Mucosa of rectum (tissue), 2 donors: ENCODE data around the gene MAT2B.
"Not testable (repeated sequence)": the region's sequence is repeated elsewhere in the genome, so short reads cannot be mapped to it uniquely, and the experiment has no call there.

ENCODE experiments used
- H3K27ac ChIP-seq, 2 donors: one replicate each; pipeline ENCODE4 v1.7.0; 2013; ENCODE audit warnings: inconsistent platforms in 2 of 2, low read depth in 2 of 2, low read length in 2 of 2
- H3K27me3 ChIP-seq, 2 donors: one replicate each; pipeline ENCODE4 v1.7.0; 2013; ENCODE audit warnings: low read length in 2 of 2; ENCODE audit not compliant: control insufficient read depth in 2 of 2, insufficient read depth in 2 of 2
- H3K36me3 ChIP-seq, 2 donors: one replicate each; pipeline ENCODE4 v1.7.0; 2013; ENCODE audit warnings: low read length in 2 of 2; ENCODE audit not compliant: control insufficient read depth in 2 of 2, insufficient read depth in 2 of 2
- H3K4me1 ChIP-seq, 2 donors: one replicate each; pipeline ENCODE4 v1.7.0; 2013; ENCODE audit warnings: low read length in 2 of 2, mild to moderate bottlenecking in 1 of 2; ENCODE audit not compliant: control insufficient read depth in 2 of 2, insufficient read depth in 2 of 2
- H3K4me3 ChIP-seq, 2 donors: one replicate each; pipeline ENCODE4 v1.7.0; 2013; ENCODE audit warnings: low read length in 2 of 2
- H3K9ac ChIP-seq, 2 donors: one replicate each; pipeline ENCODE4 v1.7.0; 2013; ENCODE audit warnings: low read length in 2 of 2, low read depth in 1 of 2, mild to moderate bottlenecking in 1 of 2
- H3K9me3 ChIP-seq, 2 donors: one replicate each; pipeline ENCODE4 v1.7.0; 2013; ENCODE audit warnings: low read length in 2 of 2; ENCODE audit not compliant: control insufficient read depth in 2 of 2
- donor health status: healthy.
- donor health status: Normal muscosa, but diverticular disease.

The MAT2B gene

DNA sequence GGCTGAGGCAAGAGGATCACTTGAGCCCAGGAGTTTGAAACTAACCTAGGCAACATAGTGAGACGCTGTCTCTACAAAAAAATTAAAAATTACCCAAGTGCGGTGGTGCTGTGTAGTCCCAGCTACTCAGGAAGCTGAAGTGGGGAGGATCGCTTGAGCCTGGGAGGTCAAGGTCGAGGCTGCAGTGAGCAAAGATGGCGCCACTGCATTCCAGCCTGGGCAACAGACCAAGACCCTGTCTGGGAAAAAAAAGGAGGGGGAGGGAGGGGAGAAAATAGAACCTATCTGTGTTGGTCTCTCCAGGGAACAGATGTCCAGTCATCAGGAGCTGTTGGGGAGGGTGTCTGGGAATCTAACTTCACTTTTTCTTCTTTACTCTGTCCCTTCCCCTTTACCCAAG, 24.3 kb downstream of the MAT2B start:
- Histone ChIP-seq H3K9ac (no peak overlapping the region), H3K4me1 (no peaks in the 10 kb centered on the region), H3K36me3 (no peaks in the 10 kb centered on the region), H3K27me3 (no peaks in the 10 kb centered on the region), H3K4me3 (no peak overlapping the region), H3K9me3 (no peaks in the 10 kb centered on the region), H3K27ac (no peak overlapping the region)

DNA sequence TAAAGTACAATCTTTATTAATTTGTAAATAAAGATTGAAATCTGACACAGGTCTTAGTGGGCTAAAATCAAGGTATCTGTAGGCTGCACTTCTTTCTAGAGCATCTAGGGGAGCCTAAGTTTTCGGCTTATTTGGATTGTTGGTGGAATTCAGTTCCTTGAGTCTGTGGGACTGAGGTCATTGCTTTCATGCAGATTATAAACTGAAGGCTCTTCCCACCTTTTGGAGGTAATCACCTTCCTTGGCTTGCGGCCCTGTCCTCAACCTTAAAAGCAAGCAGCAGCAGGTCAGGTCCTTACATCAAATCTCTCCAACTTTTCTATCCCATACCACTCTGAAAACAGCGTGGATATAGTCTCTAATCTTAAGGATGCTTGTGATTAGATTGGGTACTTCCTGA, 25.9 kb downstream of the MAT2B start:
- no peak overlapping the region for H3K9ac ChIP-seq
- peaks cover 0 to 4% of the 10 kb centered on the region in 2 donors for H3K4me1 ChIP-seq
- H3K36me3 ChIP-seq = no peaks in the 10 kb centered on the region
- no peaks in the 10 kb centered on the region for H3K9me3 ChIP-seq
- H3K27me3 ChIP-seq = no peaks in the 10 kb centered on the region
- H3K27ac ChIP-seq = no peak overlapping the region
- no peak overlapping the region for H3K4me3 ChIP-seq

DNA sequence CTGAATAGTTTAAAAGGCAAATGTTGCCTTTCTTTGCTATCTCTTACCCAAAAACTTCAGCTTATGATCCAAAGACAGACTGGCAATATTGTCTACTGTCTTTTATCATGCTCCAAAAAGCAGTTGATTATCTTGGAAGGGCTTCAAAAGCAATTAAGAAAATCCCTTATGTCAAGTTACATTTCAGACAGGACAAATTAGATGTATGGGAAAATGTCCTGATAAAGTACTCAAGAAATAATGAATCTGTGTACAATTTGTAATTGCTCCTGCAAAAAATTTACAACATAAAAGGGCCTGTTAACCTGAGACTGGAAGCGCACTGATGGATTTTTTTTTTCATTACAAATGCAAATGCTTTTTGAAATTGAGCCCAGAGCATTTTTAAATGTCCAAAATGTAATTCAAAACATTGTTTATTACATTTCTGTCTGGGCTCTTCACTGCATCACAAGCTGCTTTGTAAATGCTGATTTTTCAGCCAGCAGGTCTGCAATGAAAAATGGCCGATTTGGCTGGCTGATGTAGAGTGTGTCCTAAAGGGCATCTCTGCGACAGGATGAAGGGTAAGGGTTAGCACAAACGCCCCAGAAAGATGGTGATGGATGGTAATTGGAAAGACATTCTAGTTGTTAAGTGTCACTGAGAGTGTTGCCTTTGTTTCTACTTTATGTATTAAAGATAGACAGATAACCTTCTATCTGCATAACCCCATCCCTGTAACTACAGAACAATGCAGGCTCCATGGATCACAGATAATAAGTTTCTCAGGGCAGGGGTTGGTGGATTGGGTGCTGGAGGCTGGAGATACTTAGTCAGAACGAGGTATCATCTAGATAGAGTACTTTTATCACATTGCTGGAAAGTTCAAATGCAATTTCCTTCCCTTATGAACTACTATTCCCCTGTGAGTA, 27.0 kb downstream of the MAT2B start:
- H3K9ac ChIP-seq = no peak overlapping the region
- no peaks in the 10 kb centered on the region for H3K9me3 ChIP-seq
- H3K4me3 ChIP-seq = no peak overlapping the region
- peaks cover 0 to 4% of the 10 kb centered on the region in 2 donors for H3K4me1 ChIP-seq
- H3K27ac ChIP-seq = no peak overlapping the region
- H3K36me3 ChIP-seq = no peaks in the 10 kb centered on the region
- H3K27me3 ChIP-seq = no peaks in the 10 kb centered on the region

DNA sequence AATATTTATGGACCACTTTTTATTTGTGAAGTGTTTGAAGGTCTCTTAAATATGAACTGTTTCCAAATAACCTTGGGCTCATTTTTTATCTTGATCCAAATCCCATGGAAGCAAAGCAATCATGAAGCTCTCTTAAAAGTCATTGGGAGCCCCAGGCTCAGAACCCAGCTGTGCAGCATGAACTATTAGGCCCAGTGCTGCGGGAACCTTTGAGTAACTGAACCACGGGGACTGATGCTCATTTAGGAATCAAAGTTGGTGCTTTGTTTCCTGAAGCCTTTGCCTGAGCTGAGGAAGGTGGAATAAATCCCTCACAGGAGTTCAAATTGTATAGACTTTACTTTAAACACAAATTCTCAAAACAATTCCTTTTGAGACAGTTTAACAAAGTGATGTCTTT, 27.8 kb downstream of the MAT2B start:
- no peak overlapping the region for H3K27ac ChIP-seq
- no peaks in the 10 kb centered on the region for H3K36me3 ChIP-seq
- no peaks in the 10 kb centered on the region for H3K9me3 ChIP-seq
- H3K4me3 ChIP-seq = no peak overlapping the region
- peaks cover 0 to 4% of the 10 kb centered on the region in 2 donors for H3K4me1 ChIP-seq
- H3K9ac ChIP-seq = no peak overlapping the region
- no peaks in the 10 kb centered on the region for H3K27me3 ChIP-seq

DNA sequence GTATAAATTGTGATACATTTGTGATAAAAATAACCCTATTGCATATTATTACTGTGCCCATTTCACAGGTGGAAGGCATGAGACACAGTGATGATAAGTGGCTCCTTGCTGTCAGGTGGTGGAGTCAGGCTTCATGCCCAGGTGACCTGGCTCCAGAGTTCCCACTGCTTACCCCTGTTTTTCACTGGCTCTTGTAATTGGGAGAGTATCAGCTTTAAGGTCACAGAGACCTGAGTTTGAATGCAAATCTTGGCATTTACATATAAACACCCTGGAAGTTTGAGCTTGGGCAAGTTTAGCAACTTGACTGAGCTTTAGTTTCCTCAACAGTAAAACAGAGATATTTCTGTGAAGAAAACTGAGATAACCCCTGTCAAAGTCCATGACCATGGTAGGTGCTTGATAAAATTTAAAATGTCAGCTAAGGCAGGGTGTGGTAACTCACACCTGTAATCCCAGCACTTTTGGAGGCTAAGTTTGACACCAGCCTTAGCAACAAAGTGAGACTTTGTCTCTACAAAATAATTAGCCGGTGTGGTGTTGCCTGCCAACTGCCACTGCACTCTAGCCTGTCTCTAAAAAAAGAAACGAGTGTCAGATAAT, 29.2 kb downstream of the MAT2B start:
- Histone ChIP-seq H3K4me3 (no peak overlapping the region), H3K36me3 (no peaks in the 10 kb centered on the region), H3K9ac (no peak overlapping the region), H3K4me1 (peaks cover 0 to 4% of the 10 kb centered on the region in 2 donors), H3K27me3 (no peaks in the 10 kb centered on the region), H3K27ac (no peak overlapping the region), H3K9me3 (no peaks in the 10 kb centered on the region)

DNA sequence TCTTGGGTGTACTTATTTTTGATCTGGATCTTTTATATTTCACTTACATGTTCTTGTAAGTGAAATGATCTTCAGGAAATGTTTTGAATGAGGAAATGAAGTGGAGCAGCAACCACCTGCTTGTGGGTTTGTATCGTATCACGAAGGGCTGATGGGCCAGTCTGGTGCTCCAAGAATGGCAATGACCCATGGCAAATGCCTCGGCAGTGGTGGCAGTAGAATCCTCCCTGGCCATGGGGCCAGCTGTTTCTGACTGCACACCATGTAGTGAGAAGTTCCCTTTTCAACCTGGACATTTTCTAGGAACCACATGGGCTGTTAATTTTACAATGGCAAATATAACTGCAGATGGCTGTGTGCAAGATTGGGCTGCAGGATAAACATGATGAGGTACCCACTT, 29.9 kb downstream of the MAT2B start:
- Histone ChIP-seq H3K4me1 (peaks cover 0 to 4% of the 10 kb centered on the region in 2 donors), H3K27me3 (no peaks in the 10 kb centered on the region), H3K27ac (no peak overlapping the region), H3K36me3 (no peaks in the 10 kb centered on the region), H3K9ac (no peak overlapping the region), H3K9me3 (no peaks in the 10 kb centered on the region), H3K4me3 (no peak overlapping the region)

DNA sequence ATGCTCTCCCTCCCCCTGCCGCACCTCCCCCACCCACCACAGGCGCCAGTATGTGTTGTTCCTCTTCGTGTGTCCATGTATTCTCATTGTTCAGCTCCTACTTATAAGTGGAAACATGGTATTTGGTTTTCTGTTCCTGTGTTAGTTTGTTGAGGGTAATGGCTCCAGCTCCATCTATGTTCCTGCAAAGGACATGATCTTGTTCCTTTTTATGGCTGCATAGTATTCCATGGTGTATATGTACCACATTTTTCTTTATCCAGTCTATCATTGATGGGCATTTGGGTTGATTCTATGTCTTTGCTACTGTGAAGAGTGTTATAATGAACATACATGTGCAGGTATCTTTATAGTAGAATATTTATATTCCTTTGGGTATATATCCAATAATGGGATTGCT, 31.0 kb downstream of the MAT2B start:
- H3K9ac ChIP-seq, H3K4me1 ChIP-seq, H3K36me3 ChIP-seq, H3K9me3 ChIP-seq, H3K4me3 ChIP-seq, H3K27ac ChIP-seq, H3K27me3 ChIP-seq: not testable (repeated sequence)

DNA sequence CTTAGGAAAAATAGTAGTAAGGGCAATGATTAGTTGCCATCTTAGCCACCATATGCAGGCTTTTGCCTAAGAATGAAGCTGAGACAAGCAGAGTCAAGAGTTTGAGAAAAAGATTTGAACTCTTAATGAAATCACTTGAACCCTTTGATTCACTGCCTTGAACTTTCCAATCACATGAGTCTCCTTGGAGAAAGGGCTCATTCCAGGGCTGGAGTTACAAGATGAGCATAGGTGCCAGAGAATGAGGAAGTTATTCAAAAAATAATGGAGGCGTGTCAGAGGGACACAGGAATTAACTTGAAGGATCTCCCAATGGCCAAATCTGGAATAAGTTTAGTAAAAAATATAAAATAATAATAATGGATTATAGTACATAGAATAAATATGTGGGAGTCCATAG, 35.3 kb downstream of the MAT2B start:
- Histone ChIP-seq H3K9ac (no peak overlapping the region), H3K4me1 (no peaks in the 10 kb centered on the region), H3K4me3 (no peak overlapping the region), H3K36me3 (no peaks in the 10 kb centered on the region), H3K27me3 (no peaks in the 10 kb centered on the region), H3K9me3 (no peaks in the 10 kb centered on the region), H3K27ac (no peak overlapping the region)

DNA sequence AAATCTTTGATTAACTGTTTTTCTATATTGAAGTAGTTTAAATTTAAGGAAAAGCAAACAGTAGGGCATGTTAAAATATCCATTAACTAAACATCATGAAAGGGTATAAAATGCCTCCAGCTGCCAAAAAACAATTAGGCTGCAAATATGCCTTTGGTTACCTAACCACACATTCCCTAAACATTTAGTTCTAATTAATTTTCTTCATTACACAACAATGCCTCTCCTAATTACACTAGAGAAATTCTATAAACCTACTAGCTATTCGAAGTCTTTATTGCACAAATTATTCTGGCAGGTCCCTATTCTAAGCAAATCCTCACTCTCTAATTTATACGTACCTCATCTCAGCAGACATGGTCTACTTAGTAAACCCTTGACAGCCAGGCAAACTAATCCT, 37.4 kb downstream of the MAT2B start:
- no peak overlapping the region for H3K4me3 ChIP-seq
- H3K9me3 ChIP-seq = no peaks in the 10 kb centered on the region
- H3K27ac ChIP-seq = no peak overlapping the region
- H3K27me3 ChIP-seq = no peaks in the 10 kb centered on the region
- no peaks in the 10 kb centered on the region for H3K36me3 ChIP-seq
- no peaks in the 10 kb centered on the region for H3K4me1 ChIP-seq
- H3K9ac ChIP-seq = no peak overlapping the region

DNA sequence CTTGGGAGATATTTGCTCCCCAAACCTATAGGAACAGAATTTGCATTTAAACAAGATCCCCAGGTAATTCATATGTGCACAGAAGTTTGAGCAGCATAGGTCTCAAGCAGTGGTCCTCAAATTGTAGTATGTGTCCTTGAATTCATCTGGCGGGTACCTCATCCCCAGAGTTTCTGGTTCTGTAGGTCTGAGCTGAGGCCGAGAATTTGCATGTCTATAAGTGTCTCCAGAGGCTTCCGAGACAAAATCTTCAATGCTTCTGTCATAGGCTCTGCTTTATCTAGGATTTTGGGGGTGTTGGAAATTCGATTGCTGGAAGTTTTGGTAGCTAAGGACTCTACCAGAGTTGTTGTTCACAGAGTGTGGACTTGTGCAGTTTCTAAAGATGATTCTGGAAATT, 38.6 kb downstream of the MAT2B start:
- no peaks in the 10 kb centered on the region for H3K36me3 ChIP-seq
- no peak overlapping the region for H3K4me3 ChIP-seq
- H3K27ac ChIP-seq = no peak overlapping the region
- H3K9me3 ChIP-seq = no peaks in the 10 kb centered on the region
- no peak overlapping the region for H3K9ac ChIP-seq
- H3K27me3 ChIP-seq = no peaks in the 10 kb centered on the region
- H3K4me1 ChIP-seq = no peaks in the 10 kb centered on the region
